OCI-LY7 (cell line): Measurements from ENCODE around the gene ZNF837. TPM values are rescaled to one million over a fixed set of nuclear protein-coding genes. Genes with fewer than 3 reads are reported as not detected.
A peak's percentile ranks its signal among the peaks of the same experiment; 100 is the strongest.

Experiments
- BruUV-seq: library from RNA; stranded (reverse); fragments of 400-500 nt; replicated peaks from 2 replicates; lab custom pipeline; 2021; lab: Mats Ljungman, UMichigan
- CTCF ChIA-PET: fragments of 300-600 bp; sonication (Branson Sonifier 250); formaldehyde crosslinking; loops from one replicate; lab custom pipeline; 2022; ENCODE audit warnings: antibody characterized with exemption; ENCODE audit not compliant: unreplicated experiment; lab: Charles Lee
- POLR2A ChIA-PET: fragments of 300-600 bp; sonication (Branson Sonifier 250); formaldehyde crosslinking; loops from one replicate; lab custom pipeline; 2022; ENCODE audit warnings: antibody characterized with exemption; lab: Charles Lee
- DNase-seq: peaks from one replicate; pipeline ENCODE4 v3.0.0-alpha.2; 2015; ENCODE audit warnings: low spot score
- H2AFZ ChIP-seq: fragments of 200-600 bp; sonication (generic), shearing (Covaris generic); 2 replicates; pipeline ENCODE4 v1.6.1; 2014; ENCODE audit warnings: mild to moderate bottlenecking, antibody characterized with exemption, low read length, moderate library complexity
- H3K27ac ChIP-seq: fragments of 200-600 bp; sonication (generic); 2 replicates; pipeline ENCODE4 v1.5.1; 2014; ENCODE audit warnings: mixed run types, low read depth, mild to moderate bottlenecking, moderate library complexity, low read length, inconsistent platforms; ENCODE audit not compliant: poor library complexity, severe bottlenecking
- H3K36me3 ChIP-seq: fragments of 200-600 bp; sonication (generic); 2 replicates; pipeline ENCODE4 v1.6.1; 2014; ENCODE audit warnings: mild to moderate bottlenecking, antibody characterized with exemption, low read length, moderate library complexity, mixed read lengths; ENCODE audit not compliant: insufficient read depth
- H3K4me1 ChIP-seq: fragments of 200-600 bp; sonication (generic); 2 replicates; pipeline ENCODE4 v1.5.1; 2014; ENCODE audit warnings: mild to moderate bottlenecking, low read length; ENCODE audit not compliant: insufficient read depth, poor library complexity, severe bottlenecking
- H3K4me2 ChIP-seq: fragments of 200-600 bp; sonication (generic); 2 replicates; pipeline ENCODE4 v1.6.1; 2014; ENCODE audit warnings: mild to moderate bottlenecking, low read length
- H3K4me3 ChIP-seq: fragments of 200-600 bp; sonication (generic); 2 replicates; pipeline ENCODE4 v1.5.1; 2014; ENCODE audit warnings: mild to moderate bottlenecking, low read depth, low read length; ENCODE audit not compliant: poor library complexity, severe bottlenecking
- H3K79me2 ChIP-seq: fragments of 200-600 bp; sonication (generic); 2 replicates; pipeline ENCODE4 v1.6.1; 2016; ENCODE audit warnings: low read depth, mild to moderate bottlenecking, low read length, moderate library complexity, mixed read lengths; ENCODE audit not compliant: insufficient read depth
- H3K9me2 ChIP-seq: fragments of 200-600 bp; sonication (generic); 2 replicates; pipeline ENCODE4 v1.6.1; 2016; ENCODE audit warnings: mild to moderate bottlenecking, low read length, mixed read lengths; ENCODE audit not compliant: insufficient read depth
- H3K9me3 ChIP-seq: fragments of 200-600 bp; sonication (generic); 2 replicates; pipeline ENCODE4 v1.6.1; 2014; ENCODE audit warnings: mild to moderate bottlenecking, mixed run types, low read length, mixed read lengths
- H4K20me1 ChIP-seq: fragments of 200-600 bp; sonication (generic); 2 replicates; pipeline ENCODE4 v1.6.1; 2014; ENCODE audit warnings: mild to moderate bottlenecking, antibody characterized with exemption, low read length, moderate library complexity, mixed read lengths; ENCODE audit not compliant: insufficient read depth
- CTCF ChIP-seq: fragments of 200-600 bp; sonication (generic); conservative IDR thresholded peaks from 2 replicates; pipeline ENCODE4 v1.5.1; 2014; ENCODE audit warnings: mild to moderate bottlenecking, antibody characterized with exemption, low read length, moderate library complexity, mixed read lengths
- EZH2phosphoT487 ChIP-seq: fragments of 200-600 bp; sonication (generic); IDR thresholded peaks from 2 replicates; pipeline ENCODE4 v1.6.1; 2018; ENCODE audit warnings: low read depth, borderline replicate concordance, mild to moderate bottlenecking, mixed run types, antibody characterized with exemption, low read length, moderate library complexity, mixed read lengths
- intact Hi-C: fragments of 100-400 bp; cut with micrococcal nuclease; formaldehyde crosslinking; loops from one replicate; pipeline ENCODE4 v1.10.0; 2022; ENCODE audit not compliant: unreplicated experiment
- total RNA-seq, 2 experiments: library from RNA; depleted of rRNA in 1 of 2; stranded (reverse); fragments of >200 nt in 1 of 2; shearing (Covaris generic) in 1 of 2; gene quantifications; 2 replicates each; pipeline ENCODE4 v1.2.3, GENCODE V29; 2014 to 2022

Gene ZNF837
- total RNA-seq, 2 experiments from 2014 or later, result 3.0 to 5.8 TPM

- no peak overlapping the region for H3K4me3 ChIP-seq
- no peak overlapping the region for H3K27ac ChIP-seq
- no TSS peak for BruUV-seq
- DNase-seq, result no peak
- POLR2A ChIA-PET, result interaction anchor here (0.9 kb wide), 1 partner anchor 10 kb away, joined by 3 read pairs; no protein-coding TSS in a partner anchor
- no peak overlapping the region for H3K4me2 ChIP-seq
- no peaks in the 10 kb centered on the region for H3K36me3 ChIP-seq
- no peaks in the 10 kb centered on the region for H3K9me2 ChIP-seq
- H3K79me2 ChIP-seq, result no peaks in the 10 kb centered on the region
- H3K4me1 ChIP-seq, result peaks cover 7% of the 10 kb centered on the region
- H2AFZ ChIP-seq, result no peak overlapping the region
- CTCF ChIA-PET, result no interaction called here
- intact Hi-C loops, result no loop called here
- H3K9me3 ChIP-seq, result no peaks in the 10 kb centered on the region
- TF ChIP-seq CTCF, result no peak
- no peak for TF ChIP-seq EZH2phosphoT487
- H4K20me1 ChIP-seq, result no peaks in the 10 kb centered on the region
Observed at GRCh38 chr19:58374200-58374599, 6.6 kb downstream of the ZNF837 start.

GRCh38 chr19:58372311-58373133 lies 8.3 kb downstream of the ZNF837 start:
- intact Hi-C loops, result no loop called here
- BruUV-seq, result no TSS peak
- Histone ChIP-seq H4K20me1 (no peaks in the 10 kb centered on the region), H3K9me3 (no peaks in the 10 kb centered on the region), H3K4me2 (no peak overlapping the region), H3K27ac (no peak overlapping the region), H3K4me3 (no peak overlapping the region), H3K9me2 (no peaks in the 10 kb centered on the region), H3K79me2 (no peaks in the 10 kb centered on the region), H3K36me3 (no peaks in the 10 kb centered on the region), H2AFZ (no peak overlapping the region), H3K4me1 (peaks cover 5% of the 10 kb centered on the region)
- ChIA-PET POLR2A (interaction anchor here (1.2 kb wide), 1 partner anchor 10 kb away, joined by 4 read pairs; the partner anchor contains the start of gene ZNF497), CTCF (no interaction called here)
- TF ChIP-seq EZH2phosphoT487, result no peak
- TF ChIP-seq CTCF, result peak; percentile 54
- peak; percentile 33 for DNase-seq
